Esophagus squamous epithelium (tissue), 5 donors: ENCODE results near the gene FAM184B. TPM values are rescaled to one million over a fixed set of nuclear protein-coding genes. Genes with fewer than 3 reads are reported as not detected.
"Not testable (repeated sequence)": the region's sequence is repeated elsewhere in the genome, so short reads cannot be mapped to it uniquely, and the experiment has no call there.

Source experiments
- DNase-seq: peaks from one replicate; lab custom pipeline; 2025; lab: John Stamatoyannopoulos, UW
- H3K27ac ChIP-seq, 4 donors: fragments of 200-600 bp; sonication (generic); one replicate each; pipeline ENCODE4 v1.5.1; 2016 to 2019; ENCODE audit warnings: mild to moderate bottlenecking in 1 of 4
- H3K27me3 ChIP-seq, 4 donors: fragments of 200-600 bp; sonication (generic); 1 replicate in 3 of 4; 2 replicates in 1 of 4; pipeline versions ENCODE4 v1.5.1 to v1.6.0; 2017 to 2021; ENCODE audit warnings: antibody characterized with exemption in 1 of 4
- H3K36me3 ChIP-seq, 3 donors: fragments of 200-600 bp; sonication (generic); one replicate each; pipeline ENCODE4 v1.5.1; 2016 to 2019
- H3K4me1 ChIP-seq, 3 donors: fragments of 200-600 bp; sonication (generic); one replicate each; pipeline ENCODE4 v1.5.1; 2017 to 2019
- H3K4me3 ChIP-seq, 4 donors: fragments of 200-600 bp; sonication (generic); 1 replicate in 3 of 4; 2 replicates in 1 of 4; pipeline ENCODE4 v1.5.1; 2016 to 2019; ENCODE audit warnings: mild to moderate bottlenecking in 2 of 4, moderate library complexity in 1 of 4
- H3K9me3 ChIP-seq, 3 donors: fragments of 200-600 bp; sonication (generic); one replicate each; pipeline ENCODE4 v1.5.1; 2016 to 2019
- POLR2A ChIP-seq, 4 donors: fragments of 450-650 bp; IDR thresholded peaks; one replicate each; pipeline ENCODE4 v1.6.1; 2017; ENCODE audit warnings: antibody characterized with exemption in 4 of 4, mild to moderate bottlenecking in 4 of 4, moderate library complexity in 3 of 4
- WGBS, 2 donors: methylation state at CpG; one replicate each; pipeline ENCODE4 v1.1.5; 2018; 5-methylcytosine and 5-hydroxymethylcytosine counted together
- intact Hi-C: fragments of 100-400 bp; cut with DNase I; formaldehyde crosslinking; loops from one replicate; pipeline ENCODE4 v1.15.0; 2022
- total RNA-seq, 4 donors: library from RNA; depleted of rRNA; stranded (reverse); fragments of >200 nt; gene quantifications; one replicate each; pipeline ENCODE4 v1.1.0, GENCODE V29; 2016
- TF ChIP-seq, protein P1 (sequence below), 6 experiments: fragments of 450-650 bp in 4 of 6; fragments of 200-600 bp in 2 of 6; sonication (generic) in 2 of 6; IDR thresholded peaks; one replicate each; pipeline ENCODE4 v1.5.1; 2016 to 2019; ENCODE audit warnings: antibody characterized with exemption in 6 of 6, mild to moderate bottlenecking in 4 of 6, moderate library complexity in 4 of 6
- donor health status: DM: yes; HTN: yes; CAD: no.

FAM184B gene
- total RNA-seq, 4 donors from 2014 or later: 0.18 to 0.76 (median 0.19) TPM

GRCh38 chr4:17713779-17714178 lies 67.6 kb downstream of the FAM184B start:
- WGBS, 2 donors: 86 to 97% methylated on average over 5 of the region's 5 CpGs
- Histone ChIP-seq H3K27me3 (peaks cover 0 to 6% (median 0%) of the 10 kb centered on the region in 4 donors), H3K36me3 (no peaks in the 10 kb centered on the region), H3K9me3 (no peaks in the 10 kb centered on the region), H3K4me1 (no peaks in the 10 kb centered on the region), H3K4me3 (no peak overlapping the region), H3K27ac (no peak overlapping the region)
- intact Hi-C loops: no loop called here
- DNase-seq: no peak
- TF ChIP-seq, protein P1, sequence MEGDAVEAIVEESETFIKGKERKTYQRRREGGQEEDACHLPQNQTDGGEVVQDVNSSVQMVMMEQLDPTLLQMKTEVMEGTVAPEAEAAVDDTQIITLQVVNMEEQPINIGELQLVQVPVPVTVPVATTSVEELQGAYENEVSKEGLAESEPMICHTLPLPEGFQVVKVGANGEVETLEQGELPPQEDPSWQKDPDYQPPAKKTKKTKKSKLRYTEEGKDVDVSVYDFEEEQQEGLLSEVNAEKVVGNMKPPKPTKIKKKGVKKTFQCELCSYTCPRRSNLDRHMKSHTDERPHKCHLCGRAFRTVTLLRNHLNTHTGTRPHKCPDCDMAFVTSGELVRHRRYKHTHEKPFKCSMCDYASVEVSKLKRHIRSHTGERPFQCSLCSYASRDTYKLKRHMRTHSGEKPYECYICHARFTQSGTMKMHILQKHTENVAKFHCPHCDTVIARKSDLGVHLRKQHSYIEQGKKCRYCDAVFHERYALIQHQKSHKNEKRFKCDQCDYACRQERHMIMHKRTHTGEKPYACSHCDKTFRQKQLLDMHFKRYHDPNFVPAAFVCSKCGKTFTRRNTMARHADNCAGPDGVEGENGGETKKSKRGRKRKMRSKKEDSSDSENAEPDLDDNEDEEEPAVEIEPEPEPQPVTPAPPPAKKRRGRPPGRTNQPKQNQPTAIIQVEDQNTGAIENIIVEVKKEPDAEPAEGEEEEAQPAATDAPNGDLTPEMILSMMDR (IDR thresholded peaks at IDR 0.05): no peak
- no peak for TF ChIP-seq POLR2A (IDR thresholded peaks at IDR 0.05)

DNA sequence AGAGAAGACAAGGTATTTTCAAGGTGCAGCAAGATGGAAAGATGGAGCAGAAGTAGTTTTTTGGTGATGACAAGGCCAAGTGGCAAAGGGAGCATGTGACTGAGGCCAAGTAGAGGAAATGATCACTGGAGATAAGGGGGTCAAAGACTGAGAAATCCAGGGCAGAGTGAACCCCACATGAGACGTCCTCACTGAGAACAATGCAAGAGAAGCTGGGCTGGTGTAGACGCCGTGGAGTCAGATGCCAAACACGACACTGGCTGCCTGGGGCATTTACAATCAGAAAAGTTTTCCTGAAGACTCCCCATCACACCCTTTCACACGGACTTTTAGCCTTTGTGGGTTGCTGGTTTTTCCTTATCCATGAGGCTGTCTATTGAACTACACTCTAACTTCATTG lies 69.3 kb downstream of the FAM184B start:
- intact Hi-C loops: no loop called here
- Histone ChIP-seq H3K27me3 (peaks cover 0 to 6% (median 0%) of the 10 kb centered on the region in 4 donors), H3K27ac (no peak overlapping the region), H3K4me3 (no peak overlapping the region), H3K9me3 (no peaks in the 10 kb centered on the region), H3K4me1 (no peaks in the 10 kb centered on the region), H3K36me3 (no peaks in the 10 kb centered on the region)
- TF ChIP-seq POLR2A (IDR thresholded peaks at IDR 0.05): no peak
- WGBS, 2 donors: 73 to 74% methylated on average over 5 of the region's 5 CpGs
- DNase-seq: no peak

DNA sequence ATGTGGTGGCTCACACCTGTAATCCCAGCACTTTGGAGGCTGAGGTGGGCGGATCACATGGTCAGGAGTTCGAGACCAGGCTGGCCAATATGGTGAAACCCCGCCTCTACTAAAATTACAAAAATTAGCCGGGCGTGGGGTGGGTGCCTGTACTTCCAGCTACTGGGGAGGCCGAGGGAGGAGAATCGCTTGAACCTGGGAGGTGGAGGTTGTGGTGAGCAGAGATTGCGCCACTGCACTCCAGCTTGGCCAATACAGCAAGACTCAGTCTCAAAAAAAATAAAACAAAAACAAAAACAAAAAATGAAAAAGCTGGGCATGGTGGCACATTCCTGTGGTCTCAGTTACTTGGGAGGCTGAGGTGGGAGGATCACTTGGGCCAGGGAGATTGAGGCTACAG lies 70.2 kb downstream of the FAM184B start:
- H3K9me3 ChIP-seq, DNase-seq, H3K27ac ChIP-seq, H3K36me3 ChIP-seq, H3K4me1 ChIP-seq, H3K4me3 ChIP-seq, intact Hi-C loops, H3K27me3 ChIP-seq: not testable (repeated sequence)
- 80 to 97% methylated on average over 6 to 8 of the region's 8 CpGs for WGBS, 2 donors

DNA sequence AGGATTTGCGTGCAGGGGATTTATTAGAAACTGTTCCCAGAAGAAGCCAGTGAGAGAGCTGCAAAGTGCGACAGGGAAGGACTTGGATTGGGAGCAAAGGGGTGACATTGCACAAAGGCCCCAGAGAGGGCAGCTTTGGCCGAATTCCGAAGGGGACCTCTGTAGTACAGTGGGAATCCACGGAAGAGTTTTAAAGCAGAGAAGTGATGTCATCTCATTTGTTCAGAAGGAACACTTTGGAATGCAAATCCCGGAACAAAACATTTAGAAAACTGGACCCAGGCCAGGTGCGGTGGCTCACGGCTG lies 71.7 kb downstream of the FAM184B start:
- no peaks in the 10 kb centered on the region for H3K36me3 ChIP-seq
- H3K27ac ChIP-seq: no peak overlapping the region
- H3K4me3 ChIP-seq: no peak overlapping the region
- H3K4me1 ChIP-seq: no peaks in the 10 kb centered on the region
- DNase-seq: no peak
- peaks cover 0 to 6% (median 0%) of the 10 kb centered on the region in 4 donors for H3K27me3 ChIP-seq
- intact Hi-C loops: no loop called here
- 78 to 80% methylated on average over 8 of the region's 8 CpGs for WGBS, 2 donors
- TF ChIP-seq, protein P1 (IDR thresholded peaks at IDR 0.05): no peak
- no peak for TF ChIP-seq POLR2A (IDR thresholded peaks at IDR 0.05)
- H3K9me3 ChIP-seq: no peaks in the 10 kb centered on the region

DNA sequence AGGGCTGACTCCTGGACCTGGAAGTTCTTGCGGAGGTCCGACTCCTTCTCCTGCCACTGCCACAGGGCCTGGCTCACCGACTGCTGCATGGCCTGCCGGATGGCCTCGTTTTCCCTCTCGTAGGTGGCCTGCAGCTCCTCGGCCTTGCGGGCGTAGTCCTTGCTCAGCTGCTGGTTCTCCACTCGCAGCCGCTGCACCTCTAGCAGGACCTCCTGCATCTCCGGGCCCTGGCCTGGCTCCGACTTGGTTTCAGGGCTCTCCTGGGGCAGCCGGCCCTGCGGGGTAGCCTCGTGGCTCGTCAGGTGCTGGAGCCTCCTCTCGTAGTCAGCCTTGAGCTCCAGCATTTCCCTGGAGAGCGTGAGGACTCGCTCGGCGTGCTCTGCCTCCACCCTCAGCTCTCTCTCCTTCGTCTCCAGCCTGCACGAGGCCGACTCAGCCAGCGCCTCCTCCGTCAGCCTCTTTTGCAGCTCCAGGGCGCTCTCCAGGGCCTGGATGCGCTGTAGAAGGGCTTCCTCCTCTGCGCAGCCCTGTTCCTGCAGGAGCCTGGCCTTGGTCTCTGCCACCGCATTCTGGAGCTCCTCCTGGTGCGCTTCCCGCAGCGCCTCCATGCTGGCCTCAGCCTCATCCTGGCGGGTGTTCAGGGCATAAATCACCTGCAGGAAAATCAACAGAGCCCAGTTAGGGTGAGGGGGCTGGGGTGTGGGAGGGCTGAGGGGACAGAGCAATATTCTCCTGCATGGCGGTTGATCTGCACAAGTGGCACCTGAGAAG lies 72.2 kb downstream of the FAM184B start:
- H3K27me3 ChIP-seq: peaks cover 0 to 6% (median 0%) of the 10 kb centered on the region in 4 donors
- WGBS, 2 donors: 84 to 88% methylated on average over 11 to 15 of the region's 36 CpGs
- intact Hi-C loops: no loop called here
- no peak for DNase-seq
- TF ChIP-seq, protein P1 (IDR thresholded peaks at IDR 0.05): no peak
- TF ChIP-seq POLR2A (IDR thresholded peaks at IDR 0.05): no peak
- H3K27ac ChIP-seq: no peak overlapping the region
- H3K36me3 ChIP-seq: no peaks in the 10 kb centered on the region
- H3K9me3 ChIP-seq: no peaks in the 10 kb centered on the region
- no peak overlapping the region for H3K4me3 ChIP-seq
- H3K4me1 ChIP-seq: no peaks in the 10 kb centered on the region

DNA sequence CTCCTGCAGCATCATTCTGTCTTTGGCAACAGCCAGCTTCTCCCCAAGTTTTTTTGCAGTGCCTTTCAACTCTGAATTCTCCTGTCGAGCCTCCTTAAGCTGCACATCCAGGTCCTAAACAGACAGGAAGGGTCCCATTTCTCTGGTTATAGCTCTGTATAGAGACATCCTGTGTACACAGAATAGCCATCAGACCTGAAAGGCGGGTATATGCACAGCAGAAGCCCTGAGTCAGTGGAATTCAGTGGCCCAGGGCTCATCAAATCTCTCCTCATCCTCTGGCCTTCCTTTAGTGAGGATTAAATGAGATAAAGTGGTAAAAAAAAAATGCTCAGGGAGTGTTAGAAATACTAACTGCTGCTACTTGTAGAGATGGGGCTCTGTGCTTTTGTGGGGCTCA lies 73.8 kb downstream of the FAM184B start:
- TF ChIP-seq, protein P1 (IDR thresholded peaks at IDR 0.05): no peak
- TF ChIP-seq POLR2A (IDR thresholded peaks at IDR 0.05): no peak
- intact Hi-C loops: no loop called here
- Histone ChIP-seq H3K9me3 (no peaks in the 10 kb centered on the region), H3K4me3 (no peak overlapping the region), H3K27ac (no peak overlapping the region), H3K36me3 (no peaks in the 10 kb centered on the region), H3K27me3 (peaks cover 0 to 6% (median 0%) of the 10 kb centered on the region in 4 donors), H3K4me1 (no peaks in the 10 kb centered on the region)
- 56 to 62% methylated on average over 1 to 2 of the region's 2 CpGs for WGBS, 2 donors
- no peak for DNase-seq
